Naive thymus-derived CD4-positive, alpha-beta T cell (primary cell): ENCODE results near the gene ADAMTSL1. TPM values are rescaled to one million over a fixed set of nuclear protein-coding genes. Genes with fewer than 3 reads are reported as not detected.

Source experiments
- ATAC-seq: fragments of 150-1000 bp; cut with Tn5 transposase; 2 replicates; pipeline ENCODE4 v1.10.0; 2021; ENCODE audit warnings: mild to moderate bottlenecking, moderate library complexity
- CTCF ChIA-PET: fragments of 350-600 bp; sonication (Branson Sonifier 250); formaldehyde crosslinking; loops from one replicate; lab custom pipeline; 2021; ENCODE audit warnings: antibody characterized with exemption; lab: Charles Lee
- POLR2A ChIA-PET: fragments of 350-600 bp; sonication (Branson Sonifier 250); formaldehyde crosslinking; loops from one replicate; lab custom pipeline; 2021; ENCODE audit warnings: antibody characterized with exemption, inconsistent platforms; lab: Charles Lee
- DNase-seq, 9 donors: peaks; one replicate each; pipeline versions ENCODE4 v3.0.0 to v3.0.0-alpha.2; 2020 to 2022; ENCODE audit warnings: mixed read lengths in 1 of 9
- H3K27ac ChIP-seq: one replicate; pipeline ENCODE4 v1.7.0; 2013; ENCODE audit warnings: mild to moderate bottlenecking, low read depth, low read length, moderate library complexity
- H3K27me3 ChIP-seq, 2 donors: one replicate each; pipeline ENCODE4 v1.7.0; 2013; ENCODE audit warnings: low read length in 2 of 2, mild to moderate bottlenecking in 2 of 2, moderate library complexity in 2 of 2; ENCODE audit not compliant: control insufficient read depth in 2 of 2, insufficient read depth in 2 of 2
- H3K36me3 ChIP-seq, 3 experiments: 1 replicate in 2 of 3; 2 replicates in 1 of 3; pipeline ENCODE4 v1.7.0; 2013; ENCODE audit warnings: low read length in 3 of 3, mild to moderate bottlenecking in 3 of 3, moderate library complexity in 1 of 3; ENCODE audit not compliant: insufficient read depth in 3 of 3, control insufficient read depth in 2 of 3
- H3K4me1 ChIP-seq, 2 donors: one replicate each; pipeline ENCODE4 v1.7.0; 2013; ENCODE audit warnings: low read length in 2 of 2, mild to moderate bottlenecking in 2 of 2, moderate library complexity in 1 of 2; ENCODE audit not compliant: control insufficient read depth in 2 of 2, insufficient read depth in 2 of 2
- H3K4me3 ChIP-seq: 2 replicates; pipeline ENCODE4 v1.7.0; 2013; ENCODE audit warnings: mild to moderate bottlenecking, low read length
- H3K9me3 ChIP-seq, 3 experiments: 1 replicate in 2 of 3; 2 replicates in 1 of 3; pipeline ENCODE4 v1.7.0; 2013; ENCODE audit warnings: low read length in 3 of 3; ENCODE audit not compliant: control insufficient read depth in 2 of 3
- H3K27ac Mint-ChIP-seq, 9 donors: one replicate each; pipeline ENCODE4 v1.8.0; 2020 to 2022; ENCODE audit warnings: mixed read lengths in 9 of 9, mild to moderate bottlenecking in 8 of 9, moderate library complexity in 5 of 9, inconsistent platforms in 2 of 9
- H3K27me3 Mint-ChIP-seq, 5 donors: one replicate each; pipeline ENCODE4 v1.8.0; 2021 to 2022; ENCODE audit warnings: mixed read lengths in 5 of 5, mild to moderate bottlenecking in 1 of 5
- H3K36me3 Mint-ChIP-seq, 5 donors: one replicate each; pipeline ENCODE4 v1.8.0; 2020 to 2022; ENCODE audit warnings: mixed read lengths in 5 of 5, mild to moderate bottlenecking in 3 of 5, inconsistent platforms in 1 of 5
- H3K4me1 Mint-ChIP-seq, 7 donors: one replicate each; pipeline ENCODE4 v1.8.0; 2020 to 2022; ENCODE audit warnings: mixed read lengths in 7 of 7, mild to moderate bottlenecking in 3 of 7, inconsistent platforms in 1 of 7
- H3K4me3 Mint-ChIP-seq, 10 donors: one replicate each; pipeline ENCODE4 v1.8.0; 2020 to 2022; ENCODE audit warnings: mild to moderate bottlenecking in 10 of 10, mixed read lengths in 10 of 10, moderate library complexity in 6 of 10, inconsistent platforms in 2 of 10
- H3K9me3 Mint-ChIP-seq, 11 donors: one replicate each; pipeline ENCODE4 v1.8.0; 2020 to 2022; ENCODE audit warnings: mixed read lengths in 11 of 11, mild to moderate bottlenecking in 4 of 11, inconsistent platforms in 1 of 11, moderate library complexity in 1 of 11
- intact Hi-C, 2 donors: fragments of 100-400 bp; cut with micrococcal nuclease; formaldehyde crosslinking; loops; one replicate each; pipeline ENCODE4 v1.15.1; 2023
- polyA plus RNA-seq, 2 donors: library from polyadenylated mRNA; unstranded; fragments of 300-500 nt; fragmentation: Illumina TruSeq; gene quantifications; one replicate each; pipeline ENCODE4 v1.2.3, GENCODE V29; 2021
- total RNA-seq, 6 experiments: library from RNA in 5 of 6; stranded (reverse) in 5 of 6; gene quantifications; 1 replicate in 5 of 6; 2 replicates in 1 of 6; pipeline ENCODE4 v1.2.3 and lab custom pipeline; 2021 to 2026

Gene ADAMTSL1
- total and polyA plus RNA-seq, 7 experiments from 2014 or later: not detected

- Histone ChIP-seq H3K36me3 (no peaks in the 10 kb centered on the region), H3K27me3 (no peaks in the 10 kb centered on the region), H3K4me1 (no peaks in the 10 kb centered on the region), H3K4me3 (no peak overlapping the region), H3K9me3 (no peaks in the 10 kb centered on the region), H3K27ac (no peak overlapping the region)
- Mint-ChIP-seq H3K36me3 (no peaks in the 10 kb centered on the region), H3K9me3 (no peaks in the 10 kb centered on the region), H3K27me3 (peaks cover 0 to 10% (median 0%) of the 10 kb centered on the region in 5 donors), H3K4me3 (no peak overlapping the region), H3K27ac (no peak overlapping the region), H3K4me1 (no peaks in the 10 kb centered on the region)
- DNase-seq (no peak), ATAC-seq (no peak)
- POLR2A ChIA-PET: no interaction called here
- CTCF ChIA-PET: no interaction called here
- intact Hi-C loops: no loop called here
Measured at GRCh38 chr9:18626046-18626698, 152.2 kb downstream of the ADAMTSL1 start.

DNA sequence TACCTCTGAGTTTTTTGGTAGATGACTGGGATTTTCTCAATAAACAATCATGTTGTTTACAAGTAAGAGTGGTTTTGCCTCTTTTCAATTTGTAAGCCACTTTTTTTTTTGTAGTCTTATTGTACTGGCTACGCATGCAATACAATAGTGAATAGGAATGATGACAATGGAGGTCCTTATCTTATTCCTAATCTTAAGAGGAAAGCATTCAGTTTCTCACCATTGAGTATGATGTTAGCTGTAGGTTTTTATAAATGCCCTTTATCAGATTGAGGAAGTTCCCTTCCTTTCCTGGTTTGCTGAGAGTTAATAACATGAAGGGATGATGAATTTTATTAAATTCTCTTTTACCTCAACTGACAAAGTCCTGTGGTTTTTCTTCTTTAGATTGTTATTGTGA, 155.2 kb downstream of the ADAMTSL1 start:
- Histone ChIP-seq H3K4me3 (no peak overlapping the region), H3K4me1 (no peaks in the 10 kb centered on the region), H3K27ac (no peak overlapping the region), H3K36me3 (no peaks in the 10 kb centered on the region), H3K27me3 (no peaks in the 10 kb centered on the region), H3K9me3 (no peaks in the 10 kb centered on the region)
- Mint-ChIP-seq H3K4me1 (no peaks in the 10 kb centered on the region), H3K9me3 (peaks cover 0 to 2% (median 0%) of the 10 kb centered on the region in 11 donors), H3K27me3 (peaks cover 0 to 24% (median 0%) of the 10 kb centered on the region in 5 donors), H3K4me3 (no peak overlapping the region), H3K27ac (no peak overlapping the region), H3K36me3 (no peaks in the 10 kb centered on the region)
- CTCF ChIA-PET: no interaction called here
- POLR2A ChIA-PET: no interaction called here
- intact Hi-C loops: no loop called here
- ATAC-seq (no peak), DNase-seq (no peak)

- intact Hi-C loops: no loop called here
- ATAC-seq: no peak
- Mint-ChIP-seq H3K27ac (no peak overlapping the region), H3K9me3 (peaks cover 0 to 2% (median 0%) of the 10 kb centered on the region in 11 donors), H3K4me3 (no peak overlapping the region), H3K4me1 (no peaks in the 10 kb centered on the region), H3K27me3 (peaks cover 0 to 24% (median 0%) of the 10 kb centered on the region in 5 donors), H3K36me3 (no peaks in the 10 kb centered on the region)
- ChIA-PET CTCF (no interaction called here), POLR2A (no interaction called here)
- Histone ChIP-seq H3K9me3 (no peaks in the 10 kb centered on the region), H3K4me1 (no peaks in the 10 kb centered on the region), H3K27ac (no peak overlapping the region), H3K27me3 (no peaks in the 10 kb centered on the region), H3K4me3 (no peak overlapping the region), H3K36me3 (no peaks in the 10 kb centered on the region)
- DNase-seq: no peak
Measured at GRCh38 chr9:18632632-18633403, 158.9 kb downstream of the ADAMTSL1 start.

GRCh38 chr9:18636781-18637180, 162.8 kb downstream of the ADAMTSL1 start:
- Histone ChIP-seq H3K4me3 (no peak overlapping the region), H3K27me3 (no peaks in the 10 kb centered on the region), H3K4me1 (no peaks in the 10 kb centered on the region), H3K9me3 (no peaks in the 10 kb centered on the region), H3K27ac (no peak overlapping the region), H3K36me3 (no peaks in the 10 kb centered on the region)
- Mint-ChIP-seq H3K27me3 (peaks cover 0 to 12% (median 0%) of the 10 kb centered on the region in 5 donors), H3K9me3 (peaks cover 0 to 2% (median 0%) of the 10 kb centered on the region in 11 donors), H3K4me3 (no peak overlapping the region), H3K36me3 (no peaks in the 10 kb centered on the region), H3K27ac (no peak overlapping the region), H3K4me1 (no peaks in the 10 kb centered on the region)
- intact Hi-C loops: loop anchor here in 1 of 2 donors (5.0 kb wide), 1 partner anchor 34 kb away; no protein-coding TSS in a partner anchor
- ATAC-seq: no peak
- ChIA-PET CTCF (no interaction called here), POLR2A (no interaction called here)
- DNase-seq: no peak

DNA sequence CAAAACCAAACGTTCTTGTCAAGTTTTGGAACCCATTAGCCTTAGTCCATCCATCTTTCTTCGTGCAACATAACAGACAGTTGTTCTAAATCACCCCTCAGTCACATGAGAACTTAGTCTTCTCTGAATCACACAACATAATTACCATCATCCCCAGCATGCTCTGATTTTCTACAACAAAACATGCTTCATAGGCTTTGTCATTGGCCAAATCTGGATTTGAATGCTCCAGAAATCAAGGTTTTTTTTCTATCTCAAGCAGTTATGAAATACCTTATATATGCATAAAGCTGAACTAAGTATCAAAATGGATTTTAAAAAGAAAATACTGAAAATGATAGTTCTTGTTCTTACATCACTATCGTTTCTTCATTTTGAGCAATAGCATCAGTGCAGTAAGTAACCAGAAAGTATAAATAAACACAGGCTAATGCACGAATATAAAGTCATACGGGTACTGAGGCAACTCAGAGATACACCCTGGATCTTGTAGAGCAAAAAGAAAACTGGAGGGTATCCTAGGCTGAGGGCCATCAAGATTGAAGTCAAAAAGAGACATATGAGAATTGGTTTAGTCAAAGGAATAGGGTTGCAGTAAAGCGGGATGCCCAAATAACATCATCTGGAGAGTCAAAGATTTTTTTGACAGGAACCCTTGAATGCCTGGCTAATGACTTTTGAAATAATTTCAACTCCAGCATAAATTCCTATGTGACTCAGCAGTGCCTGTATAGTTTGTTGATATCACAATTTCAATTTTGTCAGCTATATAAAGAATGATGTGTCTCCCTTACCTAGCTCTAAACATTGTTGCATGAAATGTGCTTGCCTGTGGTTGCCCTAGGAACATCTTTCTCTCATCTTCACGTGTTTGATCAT, 164.7 kb downstream of the ADAMTSL1 start:
- Histone ChIP-seq H3K27me3 (no peaks in the 10 kb centered on the region), H3K9me3 (no peaks in the 10 kb centered on the region), H3K27ac (no peak overlapping the region), H3K36me3 (no peaks in the 10 kb centered on the region), H3K4me1 (no peaks in the 10 kb centered on the region), H3K4me3 (no peak overlapping the region)
- ATAC-seq (no peak), DNase-seq (no peak)
- peaks cover 0 to 7% (median 0%) of the 10 kb centered on the region in 11 donors for H3K9me3 Mint-ChIP-seq
- intact Hi-C loops: loop anchor here in 1 of 2 donors (5.0 kb wide), 1 partner anchor 36 kb away; no protein-coding TSS in a partner anchor
- no peak overlapping the region for H3K4me3 Mint-ChIP-seq
- ChIA-PET POLR2A (no interaction called here), CTCF (no interaction called here)
- no peaks in the 10 kb centered on the region for H3K36me3 Mint-ChIP-seq
- peaks cover 0 to 5% (median 0%) of the 10 kb centered on the region in 5 donors for H3K27me3 Mint-ChIP-seq
- no peaks in the 10 kb centered on the region for H3K4me1 Mint-ChIP-seq
- no peak overlapping the region for H3K27ac Mint-ChIP-seq

GRCh38 chr9:18639911-18640310, 166.0 kb downstream of the ADAMTSL1 start:
- no peak overlapping the region for H3K27ac Mint-ChIP-seq

More at GRCh38 chr9:18639911-18640310, 166.0 kb downstream of the ADAMTSL1 start:
- no peak overlapping the region for H3K4me3 ChIP-seq
- DNase-seq: no peak
- no peaks in the 10 kb centered on the region for H3K4me1 ChIP-seq
- no peaks in the 10 kb centered on the region for H3K36me3 Mint-ChIP-seq
- ChIA-PET POLR2A (no interaction called here), CTCF (no interaction called here)
- H3K27ac ChIP-seq: no peak overlapping the region
- H3K27me3 Mint-ChIP-seq: peaks cover 0 to 5% (median 0%) of the 10 kb centered on the region in 5 donors
- no peaks in the 10 kb centered on the region for H3K36me3 ChIP-seq
- H3K4me3 Mint-ChIP-seq: no peak overlapping the region
- ATAC-seq: no peak
- intact Hi-C loops: loop anchor here in 1 of 2 donors (5.0 kb wide), 1 partner anchor 38 kb away; no protein-coding TSS in a partner anchor
- no peaks in the 10 kb centered on the region for H3K9me3 ChIP-seq
- no peaks in the 10 kb centered on the region for H3K27me3 ChIP-seq
- H3K4me1 Mint-ChIP-seq: no peaks in the 10 kb centered on the region
- H3K9me3 Mint-ChIP-seq: peaks cover 0 to 9% (median 1%) of the 10 kb centered on the region in 11 donors
